HCT116 (cell line): ENCODE results near the gene DOCK7. TPM values are rescaled to one million over a fixed set of nuclear protein-coding genes. Genes with fewer than 3 reads are reported as not detected.
"Not testable (repeated sequence)": the region's sequence is repeated elsewhere in the genome, so short reads cannot be mapped to it uniquely, and the experiment has no call there.

Experiments used
- ATAC-seq: fragments of 200-7000 bp; cut with Tn5 transposase; 2 replicates; pipeline ENCODE4 v1.9.1; 2020; ENCODE audit warnings: mild to moderate bottlenecking, moderate library complexity
- BruUV-seq: library from RNA; stranded (reverse); fragments of 400-500 nt; replicated peaks from 2 replicates; lab custom pipeline; 2021; lab: Mats Ljungman, UMichigan
- CTCF ChIA-PET: fragments of 300-600 bp; sonication (Branson Sonifier 250); formaldehyde crosslinking; loops from one replicate; lab custom pipeline; 2021; ENCODE audit warnings: antibody characterized with exemption; lab: Charles Lee
- POLR2A ChIA-PET: fragments of 300-600, 350-600 bp; sonication (Branson Sonifier 250); formaldehyde crosslinking; loops from one replicate; lab custom pipeline; 2021; ENCODE audit warnings: antibody characterized with exemption; lab: Charles Lee
- RAD21 ChIA-PET, 2 experiments: fragments of 300-600 bp; sonication (Branson Sonifier 250); formaldehyde crosslinking; loops; one replicate each; lab custom pipeline; 2023; ENCODE audit warnings: low total read pairs in 2 of 2; ENCODE audit not compliant: uncharacterized antibody in 2 of 2, unreplicated experiment in 2 of 2, low non-redundant PET in 1 of 2; lab: Charles Lee
- DNase-seq: peaks from one replicate; pipeline ENCODE4 v3.0.0-alpha.2; 2010; ENCODE audit warnings: low read depth, low spot score
- H2AFZ ChIP-seq: fragments of 200-600 bp; shearing (Covaris generic), sonication (generic); 2 replicates; pipeline ENCODE4 v1.6.1; 2017; ENCODE audit warnings: low read depth, mixed run types, mixed read lengths, antibody characterized with exemption, low read length; ENCODE audit not compliant: poor library complexity, severe bottlenecking
- H3K27ac ChIP-seq: 2 replicates; pipeline ENCODE4 v1.5.1; 2012; ENCODE audit warnings: low read depth, low read length
- H3K27me3 ChIP-seq: fragments of 200-600 bp; sonication (generic); 2 replicates; pipeline ENCODE4 v1.6.1; 2016; ENCODE audit warnings: mixed run types, low read length, mixed read lengths; ENCODE audit not compliant: insufficient read depth
- H3K36me3 ChIP-seq, 2 experiments: fragments of 200-500 bp in 1 of 2; fragments of 200-600 bp in 1 of 2; sonication (Bioruptor generic) in 1 of 2; sonication (generic) in 1 of 2; 2 replicates each; pipeline versions ENCODE4 v1.5.1 to v1.6.1; 2014 to 2016; ENCODE audit warnings: low read length in 2 of 2, inconsistent platforms in 1 of 2, mixed read lengths in 1 of 2, mixed run types in 1 of 2; ENCODE audit not compliant: insufficient read depth in 2 of 2, control insufficient read depth in 1 of 2
- H3K4me1 ChIP-seq, 2 experiments: fragments of 200-600 bp in 1 of 2; sonication (generic) in 1 of 2; 2 replicates each; pipeline versions ENCODE4 v1.5.1 to v1.6.1; 2012 to 2017; ENCODE audit warnings: low read length in 2 of 2, inconsistent platforms in 1 of 2, mild to moderate bottlenecking in 1 of 2, mixed read lengths in 1 of 2, mixed run types in 1 of 2, moderate library complexity in 1 of 2; ENCODE audit not compliant: insufficient read depth in 2 of 2, control insufficient read depth in 1 of 2
- H3K4me2 ChIP-seq: fragments of 200-600 bp; sonication (generic); 2 replicates; pipeline ENCODE4 v1.6.1; 2017; ENCODE audit warnings: mixed run types, low read length, mixed read lengths
- H3K4me3 ChIP-seq, 2 experiments: fragments of 200-600 bp in 1 of 2; sonication (generic) in 1 of 2; replicated peaks in 1 of 2; 2 replicates each; pipeline ENCODE4 v1.5.1; 2011 to 2016; ENCODE audit warnings: low read length in 2 of 2, control low read depth in 1 of 2, low read depth in 1 of 2, mild to moderate bottlenecking in 1 of 2, mixed read lengths in 1 of 2, mixed run types in 1 of 2
- H3K79me2 ChIP-seq: fragments of 200-600 bp; sonication (generic); 2 replicates; pipeline ENCODE4 v1.6.1; 2017; ENCODE audit warnings: mild to moderate bottlenecking, mixed run types, low read length, moderate library complexity, mixed read lengths; ENCODE audit not compliant: insufficient read depth
- H3K9ac ChIP-seq: fragments of 200-600 bp; sonication (generic); 2 replicates; pipeline ENCODE4 v1.6.1; 2016; ENCODE audit warnings: low read length, mixed read lengths
- H3K9me2 ChIP-seq: fragments of 200-600 bp; sonication (generic), shearing (Covaris generic); 2 replicates; pipeline ENCODE4 v1.6.1; 2017; ENCODE audit warnings: mixed run types, mild to moderate bottlenecking, moderate library complexity; ENCODE audit not compliant: insufficient read depth
- H3K9me3 ChIP-seq, 2 experiments: fragments of 200-500 bp in 1 of 2; fragments of 200-600 bp in 1 of 2; sonication (Bioruptor generic) in 1 of 2; sonication (generic) in 1 of 2; 2 replicates each; pipeline ENCODE4 v1.6.1; 2014 to 2017; ENCODE audit warnings: low read length in 2 of 2, mixed read lengths in 2 of 2, inconsistent platforms in 1 of 2, low read depth in 1 of 2, mild to moderate bottlenecking in 1 of 2, mixed run types in 1 of 2, moderate library complexity in 1 of 2; ENCODE audit not compliant: control insufficient read depth in 1 of 2, insufficient read depth in 1 of 2
- H4K20me1 ChIP-seq: fragments of 200-600 bp; sonication (generic), shearing (Covaris generic); 2 replicates; pipeline ENCODE4 v1.6.1; 2017; ENCODE audit warnings: mixed run types, mild to moderate bottlenecking, moderate library complexity; ENCODE audit not compliant: insufficient read depth
- CBX3 ChIP-seq: IDR thresholded peaks from 2 replicates; pipeline ENCODE4 v1.6.1; 2012; ENCODE audit warnings: low read depth
- JUND ChIP-seq: IDR thresholded peaks from 2 replicates; pipeline ENCODE4 v1.6.1; 2012
- SIN3A ChIP-seq: IDR thresholded peaks from 2 replicates; pipeline ENCODE4 v1.6.1; 2012; ENCODE audit warnings: low read depth
- ZNF274 ChIP-seq: fragments of 200-500 bp; sonication (Bioruptor generic); IDR thresholded peaks from 2 replicates; pipeline ENCODE4 v1.6.1; 2014; ENCODE audit warnings: mild to moderate bottlenecking, low read depth, low read length, inconsistent platforms
- intact Hi-C: fragments of 100-400 bp; cut with micrococcal nuclease; formaldehyde crosslinking; loops from 2 replicates; pipeline ENCODE4 v1.10.0; 2022
- total RNA-seq: library from RNA; stranded (reverse); gene quantifications from one replicate; pipeline ENCODE4 v1.2.1, GENCODE V29; 2021; ENCODE audit not compliant: unreplicated experiment
- TF ChIP-seq, protein P1 (sequence below): IDR thresholded peaks from 2 replicates; pipeline ENCODE4 v1.6.1; 2012
- TF ChIP-seq, protein P2 (sequence below): IDR thresholded peaks from 2 replicates; pipeline ENCODE4 v1.6.1; 2011; ENCODE audit warnings: mild to moderate bottlenecking, low read length, moderate library complexity; ENCODE audit not compliant: insufficient replicate concordance; ENCODE audit errors: extremely low read depth
- TF ChIP-seq, protein P3 (sequence below): IDR thresholded peaks from 2 replicates; pipeline ENCODE4 v1.6.1; 2012; ENCODE audit warnings: low read depth

Gene DOCK7
- total RNA-seq, 1 experiment from 2014 or later = 49.0 TPM

DNA sequence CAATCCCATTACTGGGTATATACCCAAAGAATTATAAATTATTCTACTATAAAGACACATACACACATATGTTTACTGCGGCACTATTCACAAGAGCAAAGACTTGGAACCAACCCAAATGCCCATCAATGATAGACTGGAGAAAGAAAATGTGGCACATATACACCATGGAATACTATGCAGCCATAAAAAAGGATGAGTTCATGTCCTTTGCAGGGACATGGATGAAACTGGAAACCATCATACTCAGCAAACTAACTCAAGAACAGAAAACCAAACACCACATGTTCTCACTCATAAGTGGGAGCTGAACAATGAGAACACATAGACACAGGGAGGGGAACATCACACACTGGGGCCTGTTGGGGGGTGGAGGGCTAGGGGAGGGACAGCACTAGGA, 121.0 kb downstream of the DOCK7 start:
- H3K79me2 ChIP-seq, CTCF ChIA-PET, H3K27ac ChIP-seq, DNase-seq, POLR2A ChIA-PET, RAD21 ChIA-PET, H3K9me2 ChIP-seq, intact Hi-C loops, H3K27me3 ChIP-seq, H3K9ac ChIP-seq, H3K9me3 ChIP-seq, ATAC-seq, H3K4me1 ChIP-seq, H3K4me2 ChIP-seq, H3K36me3 ChIP-seq, BruUV-seq, H4K20me1 ChIP-seq, H3K4me3 ChIP-seq, H2AFZ ChIP-seq: not testable (repeated sequence)

DNA sequence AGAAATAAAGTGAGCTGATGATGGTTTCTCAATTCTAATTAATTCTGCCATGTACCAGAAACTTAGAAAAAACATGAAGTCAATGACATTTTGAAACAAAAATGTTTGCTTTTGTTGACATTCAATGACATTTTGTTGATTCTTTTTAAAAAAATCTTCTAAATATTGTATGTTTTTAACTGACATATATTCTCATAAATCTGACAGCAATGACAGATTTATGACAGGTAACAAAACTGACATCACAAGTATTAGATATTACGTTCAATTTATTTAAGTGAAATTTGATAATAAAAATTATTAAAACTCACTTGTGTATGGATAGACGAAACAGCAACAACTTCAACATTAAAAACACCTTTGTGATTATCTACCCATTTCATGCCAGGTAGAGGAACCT, 126.9 kb downstream of the DOCK7 start:
- no peak overlapping the region for H3K4me3 ChIP-seq
- TF ChIP-seq, protein P1, sequence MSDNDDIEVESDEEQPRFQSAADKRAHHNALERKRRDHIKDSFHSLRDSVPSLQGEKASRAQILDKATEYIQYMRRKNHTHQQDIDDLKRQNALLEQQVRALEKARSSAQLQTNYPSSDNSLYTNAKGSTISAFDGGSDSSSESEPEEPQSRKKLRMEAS = no peak
- TF ChIP-seq JUND = no peak
- TF ChIP-seq ZNF274 = no peak
- intact Hi-C loops = no loop called here
- H3K4me2 ChIP-seq = no peak overlapping the region
- H4K20me1 ChIP-seq = no peaks in the 10 kb centered on the region
- BruUV-seq = no TSS peak
- no peaks in the 10 kb centered on the region for H3K36me3 ChIP-seq
- no peaks in the 10 kb centered on the region for H3K9me2 ChIP-seq
- H3K27ac ChIP-seq = no peak overlapping the region
- no peak overlapping the region for H3K9ac ChIP-seq
- H2AFZ ChIP-seq = no peak overlapping the region
- ChIA-PET RAD21 (no interaction called here), POLR2A (no interaction called here), CTCF (no interaction called here)
- no peaks in the 10 kb centered on the region for H3K79me2 ChIP-seq
- H3K27me3 ChIP-seq = no peaks in the 10 kb centered on the region
- no peaks in the 10 kb centered on the region for H3K4me1 ChIP-seq
- ATAC-seq (no peak), DNase-seq (no peak)
- H3K9me3 ChIP-seq = no peaks in the 10 kb centered on the region

DNA sequence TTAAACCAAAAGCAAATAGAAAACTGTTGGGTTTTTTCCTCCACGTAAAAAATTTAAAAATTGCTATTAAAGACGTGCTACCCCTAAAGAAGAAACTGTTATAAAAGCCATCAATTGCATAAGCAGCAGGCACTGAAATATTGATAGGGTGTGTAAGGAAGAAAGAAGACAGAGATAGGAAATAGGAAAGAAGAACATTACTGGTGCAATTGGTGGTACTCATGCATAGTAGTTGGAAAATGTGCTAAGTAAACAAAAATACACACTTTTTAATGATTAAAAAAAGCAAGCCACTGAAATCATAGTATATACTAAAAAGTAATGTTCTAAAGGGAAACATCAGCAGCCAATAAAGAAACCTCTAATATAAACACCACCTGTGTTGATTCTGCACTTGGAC, 143.6 kb downstream of the DOCK7 start:
- H3K4me3 ChIP-seq = no peak overlapping the region
- RAD21 ChIA-PET = no interaction called here
- no peak overlapping the region for H3K27ac ChIP-seq
- BruUV-seq = no TSS peak
- CTCF ChIA-PET = no interaction called here
- no peaks in the 10 kb centered on the region for H3K9me3 ChIP-seq
- no peaks in the 10 kb centered on the region for H3K4me1 ChIP-seq
- POLR2A ChIA-PET = no interaction called here
- ATAC-seq (no peak), DNase-seq (no peak)
- intact Hi-C loops = no loop called here
- H3K9me2 ChIP-seq = no peaks in the 10 kb centered on the region
- no peak overlapping the region for H3K9ac ChIP-seq
- no peaks in the 10 kb centered on the region for H3K27me3 ChIP-seq
- H4K20me1 ChIP-seq = no peaks in the 10 kb centered on the region
- no peak overlapping the region for H2AFZ ChIP-seq
- no peaks in the 10 kb centered on the region for H3K79me2 ChIP-seq
- no peak overlapping the region for H3K4me2 ChIP-seq
- H3K36me3 ChIP-seq = no peaks in the 10 kb centered on the region
- TF ChIP-seq, protein P2, sequence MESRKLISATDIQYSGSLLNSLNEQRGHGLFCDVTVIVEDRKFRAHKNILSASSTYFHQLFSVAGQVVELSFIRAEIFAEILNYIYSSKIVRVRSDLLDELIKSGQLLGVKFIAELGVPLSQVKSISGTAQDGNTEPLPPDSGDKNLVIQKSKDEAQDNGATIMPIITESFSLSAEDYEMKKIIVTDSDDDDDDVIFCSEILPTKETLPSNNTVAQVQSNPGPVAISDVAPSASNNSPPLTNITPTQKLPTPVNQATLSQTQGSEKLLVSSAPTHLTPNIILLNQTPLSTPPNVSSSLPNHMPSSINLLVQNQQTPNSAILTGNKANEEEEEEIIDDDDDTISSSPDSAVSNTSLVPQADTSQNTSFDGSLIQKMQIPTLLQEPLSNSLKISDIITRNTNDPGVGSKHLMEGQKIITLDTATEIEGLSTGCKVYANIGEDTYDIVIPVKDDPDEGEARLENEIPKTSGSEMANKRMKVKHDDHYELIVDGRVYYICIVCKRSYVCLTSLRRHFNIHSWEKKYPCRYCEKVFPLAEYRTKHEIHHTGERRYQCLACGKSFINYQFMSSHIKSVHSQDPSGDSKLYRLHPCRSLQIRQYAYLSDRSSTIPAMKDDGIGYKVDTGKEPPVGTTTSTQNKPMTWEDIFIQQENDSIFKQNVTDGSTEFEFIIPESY = no peak
- TF ChIP-seq CBX3 (no peak), SIN3A (no peak)
- TF ChIP-seq, protein P3, sequence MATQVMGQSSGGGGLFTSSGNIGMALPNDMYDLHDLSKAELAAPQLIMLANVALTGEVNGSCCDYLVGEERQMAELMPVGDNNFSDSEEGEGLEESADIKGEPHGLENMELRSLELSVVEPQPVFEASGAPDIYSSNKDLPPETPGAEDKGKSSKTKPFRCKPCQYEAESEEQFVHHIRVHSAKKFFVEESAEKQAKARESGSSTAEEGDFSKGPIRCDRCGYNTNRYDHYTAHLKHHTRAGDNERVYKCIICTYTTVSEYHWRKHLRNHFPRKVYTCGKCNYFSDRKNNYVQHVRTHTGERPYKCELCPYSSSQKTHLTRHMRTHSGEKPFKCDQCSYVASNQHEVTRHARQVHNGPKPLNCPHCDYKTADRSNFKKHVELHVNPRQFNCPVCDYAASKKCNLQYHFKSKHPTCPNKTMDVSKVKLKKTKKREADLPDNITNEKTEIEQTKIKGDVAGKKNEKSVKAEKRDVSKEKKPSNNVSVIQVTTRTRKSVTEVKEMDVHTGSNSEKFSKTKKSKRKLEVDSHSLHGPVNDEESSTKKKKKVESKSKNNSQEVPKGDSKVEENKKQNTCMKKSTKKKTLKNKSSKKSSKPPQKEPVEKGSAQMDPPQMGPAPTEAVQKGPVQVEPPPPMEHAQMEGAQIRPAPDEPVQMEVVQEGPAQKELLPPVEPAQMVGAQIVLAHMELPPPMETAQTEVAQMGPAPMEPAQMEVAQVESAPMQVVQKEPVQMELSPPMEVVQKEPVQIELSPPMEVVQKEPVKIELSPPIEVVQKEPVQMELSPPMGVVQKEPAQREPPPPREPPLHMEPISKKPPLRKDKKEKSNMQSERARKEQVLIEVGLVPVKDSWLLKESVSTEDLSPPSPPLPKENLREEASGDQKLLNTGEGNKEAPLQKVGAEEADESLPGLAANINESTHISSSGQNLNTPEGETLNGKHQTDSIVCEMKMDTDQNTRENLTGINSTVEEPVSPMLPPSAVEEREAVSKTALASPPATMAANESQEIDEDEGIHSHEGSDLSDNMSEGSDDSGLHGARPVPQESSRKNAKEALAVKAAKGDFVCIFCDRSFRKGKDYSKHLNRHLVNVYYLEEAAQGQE = no peak
